Measurements from ENCODE around the gene AMPD1. TPM values are rescaled to one million over a fixed set of nuclear protein-coding genes. Genes with fewer than 3 reads are reported as not detected.

Gene AMPD1
- total RNA-seq, 4 donors from 2014 or later: 0.82 to 3.2 (median 1.9) TPM; not detected in 1

DNA sequence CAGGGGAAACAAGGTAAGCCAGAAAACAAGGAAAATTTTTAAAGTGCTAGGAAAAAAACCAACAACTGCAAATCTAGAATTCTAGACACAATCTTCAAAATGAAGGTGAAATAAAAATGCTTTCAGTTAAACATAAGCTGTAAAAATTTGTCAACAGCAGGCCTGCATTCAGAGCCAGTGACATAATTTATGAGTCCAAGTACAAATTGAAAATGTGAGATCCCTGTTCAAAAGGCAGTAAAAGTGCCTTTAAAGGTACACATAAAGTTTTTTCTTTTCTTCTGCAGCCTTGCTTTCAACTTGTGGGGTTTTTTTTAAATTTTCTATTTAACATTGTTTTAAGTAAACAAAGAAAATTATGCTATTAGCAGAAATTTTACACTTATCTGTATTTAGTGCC is 62.9 kb downstream of the AMPD1 start:
- TF ChIP-seq EP300 (IDR thresholded peaks at IDR 0.05; ENCODE audit: low read depth) (no peak), POLR2A (IDR thresholded peaks at IDR 0.05) (no peak), POLR2AphosphoS5 (IDR thresholded peaks at IDR 0.05) (no peak)
- TF ChIP-seq, protein P1, sequence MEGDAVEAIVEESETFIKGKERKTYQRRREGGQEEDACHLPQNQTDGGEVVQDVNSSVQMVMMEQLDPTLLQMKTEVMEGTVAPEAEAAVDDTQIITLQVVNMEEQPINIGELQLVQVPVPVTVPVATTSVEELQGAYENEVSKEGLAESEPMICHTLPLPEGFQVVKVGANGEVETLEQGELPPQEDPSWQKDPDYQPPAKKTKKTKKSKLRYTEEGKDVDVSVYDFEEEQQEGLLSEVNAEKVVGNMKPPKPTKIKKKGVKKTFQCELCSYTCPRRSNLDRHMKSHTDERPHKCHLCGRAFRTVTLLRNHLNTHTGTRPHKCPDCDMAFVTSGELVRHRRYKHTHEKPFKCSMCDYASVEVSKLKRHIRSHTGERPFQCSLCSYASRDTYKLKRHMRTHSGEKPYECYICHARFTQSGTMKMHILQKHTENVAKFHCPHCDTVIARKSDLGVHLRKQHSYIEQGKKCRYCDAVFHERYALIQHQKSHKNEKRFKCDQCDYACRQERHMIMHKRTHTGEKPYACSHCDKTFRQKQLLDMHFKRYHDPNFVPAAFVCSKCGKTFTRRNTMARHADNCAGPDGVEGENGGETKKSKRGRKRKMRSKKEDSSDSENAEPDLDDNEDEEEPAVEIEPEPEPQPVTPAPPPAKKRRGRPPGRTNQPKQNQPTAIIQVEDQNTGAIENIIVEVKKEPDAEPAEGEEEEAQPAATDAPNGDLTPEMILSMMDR (IDR thresholded peaks at IDR 0.05): no peak
- intact Hi-C loops (cut with DNase I; ENCODE audit: low total_unique reads) (no loop called here), in situ Hi-C loops (cut with MboI; ENCODE audit: low pct_ligation_motif_present in 1 of 4, low pct_unique_long_range_greater_than_20kb in 1 of 4, low sequenced_read_pairs in 3 of 4) (no loop called here)
- Histone ChIP-seq H3K9me3 (peaks cover 0 to 5% of the 10 kb centered on the region in 2 donors), H3K27me3 (no peaks in the 10 kb centered on the region), H3K27ac (no peak overlapping the region), H3K4me1 (no peaks in the 10 kb centered on the region), H3K4me3 (no peak overlapping the region), H3K36me3 (no peaks in the 10 kb centered on the region)
- no peak for DNase-seq

DNA sequence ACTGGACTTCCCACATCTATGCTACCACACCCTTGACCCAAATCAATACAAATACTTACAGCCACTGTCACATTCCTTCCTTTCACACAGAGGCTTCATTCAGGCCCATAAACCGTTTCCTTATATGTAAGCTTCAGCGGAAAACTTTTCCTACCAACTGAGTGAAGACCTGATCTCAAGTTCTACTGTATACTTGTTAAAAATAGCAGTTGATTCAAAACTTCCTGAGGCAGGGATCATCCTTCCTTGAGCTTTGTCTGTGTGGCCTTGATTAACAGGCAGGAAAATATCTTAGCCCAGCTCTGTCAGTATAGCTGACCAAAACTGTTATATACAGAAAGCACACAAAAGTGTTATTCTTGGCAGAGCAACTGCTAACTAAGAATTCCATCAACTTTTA is 68.2 kb downstream of the AMPD1 start:
- no peak overlapping the region for H3K27ac ChIP-seq
- DNase-seq: no peak
- no peaks in the 10 kb centered on the region for H3K36me3 ChIP-seq
- peaks cover 0 to 3% of the 10 kb centered on the region in 2 donors for H3K9me3 ChIP-seq
- H3K4me3 ChIP-seq: no peak overlapping the region
- in situ Hi-C loops (cut with MboI; ENCODE audit: low pct_ligation_motif_present in 1 of 4, low pct_unique_long_range_greater_than_20kb in 1 of 4, low sequenced_read_pairs in 3 of 4) (no loop called here), intact Hi-C loops (cut with DNase I; ENCODE audit: low total_unique reads) (no loop called here)
- H3K4me1 ChIP-seq: no peaks in the 10 kb centered on the region
- WGBS, 2 donors (ENCODE audit: low coverage in 1 of 2): 25 to 29% methylated on average over 2 of the region's 2 CpGs
- TF ChIP-seq POLR2A (IDR thresholded peaks at IDR 0.05) (no peak), EP300 (IDR thresholded peaks at IDR 0.05; ENCODE audit: low read depth) (no peak), POLR2AphosphoS5 (IDR thresholded peaks at IDR 0.05) (no peak)
- TF ChIP-seq, protein P1 (IDR thresholded peaks at IDR 0.05): no peak
- no peaks in the 10 kb centered on the region for H3K27me3 ChIP-seq

DNA sequence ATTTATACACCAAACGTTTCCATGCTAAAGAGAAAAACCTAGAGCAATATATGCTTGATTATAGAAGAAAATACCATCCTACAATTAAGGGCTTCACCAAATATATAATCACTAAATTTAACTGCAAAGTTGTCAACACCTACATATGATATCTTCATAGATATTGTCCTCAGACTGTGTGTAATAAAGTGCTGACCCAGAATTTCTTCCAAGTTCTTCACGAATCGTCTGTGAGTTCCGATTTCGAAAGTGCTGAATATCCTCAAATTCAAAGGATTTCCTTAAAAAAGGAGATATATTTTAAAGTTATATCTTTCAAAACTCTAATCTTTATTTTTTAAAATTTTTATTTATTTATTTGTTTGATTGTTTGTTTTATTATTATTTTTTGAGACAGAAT is 72.0 kb downstream of the AMPD1 start:
- H3K27ac ChIP-seq: no peak overlapping the region
- no peaks in the 10 kb centered on the region for H3K4me1 ChIP-seq
- H3K36me3 ChIP-seq: no peaks in the 10 kb centered on the region
- no peaks in the 10 kb centered on the region for H3K9me3 ChIP-seq
- intact Hi-C loops (cut with DNase I; ENCODE audit: low total_unique reads) (no loop called here), in situ Hi-C loops (cut with MboI; ENCODE audit: low pct_ligation_motif_present in 1 of 4, low pct_unique_long_range_greater_than_20kb in 1 of 4, low sequenced_read_pairs in 3 of 4) (no loop called here)
- H3K27me3 ChIP-seq: no peaks in the 10 kb centered on the region
- no peak overlapping the region for H3K4me3 ChIP-seq
- TF ChIP-seq POLR2AphosphoS5 (IDR thresholded peaks at IDR 0.05) (no peak), EP300 (IDR thresholded peaks at IDR 0.05; ENCODE audit: low read depth) (no peak)
- TF ChIP-seq, protein P1 (IDR thresholded peaks at IDR 0.05): no peak
- 94% methylated on average over 5 of the region's 5 CpGs for whole genome bisulfite sequencing, 2 donors (ENCODE audit: low coverage in 1 of 2)
- no peak for DNase-seq

Small RNA genes within 50 kb of the gene (small RNA-seq; reads per million reads assigned to genes)
- gene RN7SL432P: 0 reads per million in 4 donors
- 0 reads per million in 4 donors for gene RNY1P13

Other genes with a start within 250 kb of the AMPD1 start
- gene TRIM33, start 184.3 kb downstream of the AMPD1 start, total RNA-seq: 10 to 100 TPM; 35.4 to 53.7 (median 44.1) TPM
- 10 to 100 TPM; 22.4 to 26.5 (median 24.5) TPM for gene BCAS2, start 113.9 kb downstream of the AMPD1 start, total RNA-seq
- 1 to 10 TPM in 3 of 4 donors, under 1 TPM in 1; 0.80 to 2.5 (median 1.4) TPM for gene DENND2C, start 25.5 kb downstream of the AMPD1 start, total RNA-seq
- 10 to 100 TPM; 14.5 to 56.3 (median 44.6) TPM for gene NRAS, start 21.2 kb upstream of the AMPD1 start, total RNA-seq
- 1,000 to 10,000 TPM in 1 of 4 donors, 100 to 1,000 TPM in 3; 264 to 1,040 (median 739) TPM for gene CSDE1, start 62.4 kb upstream of the AMPD1 start, total RNA-seq
- 10 to 100 TPM; 20.9 to 44.5 (median 35.3) TPM for gene SIKE1, start 85.1 kb upstream of the AMPD1 start, total RNA-seq
- not detected for gene SYCP1, start 159.3 kb upstream of the AMPD1 start, total RNA-seq

Measured in transverse colon (tissue), 4 donors.